Measurements from ENCODE around the gene HNRNPU.

HNRNPU gene

GRCh38 chr1:244817415-244817894 is 46.9 kb downstream of the HNRNPU start:
- Mint-ChIP-seq H3K4me1 (ENCODE audit: low read depth) (peaks cover 11% of the 10 kb centered on the region), H3K27me3 (ENCODE audit: low read depth) (peaks cover 7% of the 10 kb centered on the region), H3K4me3 (no peak overlapping the region), H3K36me3 (ENCODE audit: low read depth) (no peaks in the 10 kb centered on the region), H3K9me3 (no peaks in the 10 kb centered on the region), H3K27ac (no peak overlapping the region)
- no peak for DNase-seq (ENCODE audit: low spot score)

GRCh38 chr1:244815600-244816099 is 48.7 kb downstream of the HNRNPU start:
- Mint-ChIP-seq H3K36me3 (ENCODE audit: low read depth) (no peaks in the 10 kb centered on the region), H3K27me3 (ENCODE audit: low read depth) (peaks cover 5% of the 10 kb centered on the region), H3K4me3 (no peak overlapping the region), H3K4me1 (ENCODE audit: low read depth) (peaks cover 11% of the 10 kb centered on the region), H3K27ac (no peak overlapping the region), H3K9me3 (no peaks in the 10 kb centered on the region)
- no peak for DNase-seq (ENCODE audit: low spot score)

GRCh38 chr1:244813327-244813726 is 51.0 kb downstream of the HNRNPU start:
- Mint-ChIP-seq H3K9me3 (no peaks in the 10 kb centered on the region), H3K27ac (no peak overlapping the region), H3K27me3 (ENCODE audit: low read depth) (peaks cover 5% of the 10 kb centered on the region), H3K4me3 (no peak overlapping the region), H3K36me3 (ENCODE audit: low read depth) (no peaks in the 10 kb centered on the region), H3K4me1 (ENCODE audit: low read depth) (peaks cover 11% of the 10 kb centered on the region)
- no peak for DNase-seq (ENCODE audit: low spot score)

GRCh38 chr1:244810221-244810620 is 54.1 kb downstream of the HNRNPU start:
- H3K9me3 Mint-ChIP-seq: no peaks in the 10 kb centered on the region
- no peak overlapping the region for H3K27ac Mint-ChIP-seq
- no peak for DNase-seq (ENCODE audit: low spot score)
- no peaks in the 10 kb centered on the region for H3K36me3 Mint-ChIP-seq (ENCODE audit: low read depth)
- peaks cover 6% of the 10 kb centered on the region for H3K4me1 Mint-ChIP-seq (ENCODE audit: low read depth)
- peaks cover 6% of the 10 kb centered on the region for H3K27me3 Mint-ChIP-seq (ENCODE audit: low read depth)
- no peak overlapping the region for H3K4me3 Mint-ChIP-seq

GRCh38 chr1:244807138-244807537 is 57.2 kb downstream of the HNRNPU start:
- Mint-ChIP-seq H3K4me3 (no peak overlapping the region), H3K27me3 (ENCODE audit: low read depth) (peaks cover 6% of the 10 kb centered on the region)

GRCh38 chr1:244804841-244805240 is 59.5 kb downstream of the HNRNPU start:
- no peak overlapping the region for H3K4me3 Mint-ChIP-seq
- no peak for DNase-seq (ENCODE audit: low spot score)
- H3K36me3 Mint-ChIP-seq (ENCODE audit: low read depth): no peaks in the 10 kb centered on the region
- no peaks in the 10 kb centered on the region for H3K9me3 Mint-ChIP-seq
- H3K4me1 Mint-ChIP-seq (ENCODE audit: low read depth): peaks cover 4% of the 10 kb centered on the region
- H3K27me3 Mint-ChIP-seq (ENCODE audit: low read depth): peaks cover 8% of the 10 kb centered on the region
- H3K27ac Mint-ChIP-seq: no peak overlapping the region

More at GRCh38 chr1:244807138-244807537, 57.2 kb downstream of the HNRNPU start:
- Mint-ChIP-seq H3K9me3 (no peaks in the 10 kb centered on the region), H3K36me3 (ENCODE audit: low read depth) (no peaks in the 10 kb centered on the region), H3K4me1 (ENCODE audit: low read depth) (no peaks in the 10 kb centered on the region), H3K27ac (no peak overlapping the region)
- DNase-seq (ENCODE audit: low spot score): no peak

GRCh38 chr1:244802556-244803239 is 61.6 kb downstream of the HNRNPU start:
- no peaks in the 10 kb centered on the region for H3K9me3 Mint-ChIP-seq
- no peak overlapping the region for H3K27ac Mint-ChIP-seq
- peaks cover 4% of the 10 kb centered on the region for H3K27me3 Mint-ChIP-seq (ENCODE audit: low read depth)
- DNase-seq (ENCODE audit: low spot score): no peak
- peaks cover 4% of the 10 kb centered on the region for H3K4me1 Mint-ChIP-seq (ENCODE audit: low read depth)
- no peaks in the 10 kb centered on the region for H3K36me3 Mint-ChIP-seq (ENCODE audit: low read depth)
- H3K4me3 Mint-ChIP-seq: no peak overlapping the region

- H3K4me1 Mint-ChIP-seq (ENCODE audit: low read depth): peaks cover 4% of the 10 kb centered on the region
- H3K27me3 Mint-ChIP-seq (ENCODE audit: low read depth): peaks cover 2% of the 10 kb centered on the region
- no peak overlapping the region for H3K4me3 Mint-ChIP-seq
- H3K36me3 Mint-ChIP-seq (ENCODE audit: low read depth): no peaks in the 10 kb centered on the region
- DNase-seq (ENCODE audit: low spot score): no peak
- H3K27ac Mint-ChIP-seq: no peak overlapping the region
- no peaks in the 10 kb centered on the region for H3K9me3 Mint-ChIP-seq
Observed at GRCh38 chr1:244802041-244802440, 62.3 kb downstream of the HNRNPU start.

GRCh38 chr1:244801246-244801645 is 63.1 kb downstream of the HNRNPU start:
- Mint-ChIP-seq H3K27ac (no peak overlapping the region), H3K4me1 (ENCODE audit: low read depth) (peaks cover 4% of the 10 kb centered on the region), H3K27me3 (ENCODE audit: low read depth) (peaks cover 2% of the 10 kb centered on the region), H3K4me3 (no peak overlapping the region), H3K9me3 (no peaks in the 10 kb centered on the region), H3K36me3 (ENCODE audit: low read depth) (no peaks in the 10 kb centered on the region)
- peak; percentile 27 for DNase-seq (ENCODE audit: low spot score)

- no peak overlapping the region for H3K4me3 Mint-ChIP-seq
Observed at GRCh38 chr1:244800821-244801220, 63.5 kb downstream of the HNRNPU start.

More at GRCh38 chr1:244800821-244801220, 63.5 kb downstream of the HNRNPU start:
- Mint-ChIP-seq H3K4me1 (ENCODE audit: low read depth) (peaks cover 4% of the 10 kb centered on the region), H3K9me3 (no peaks in the 10 kb centered on the region), H3K27ac (no peak overlapping the region), H3K27me3 (ENCODE audit: low read depth) (peaks cover 2% of the 10 kb centered on the region), H3K36me3 (ENCODE audit: low read depth) (no peaks in the 10 kb centered on the region)
- DNase-seq (ENCODE audit: low spot score): no peak

Data from T-helper 2 cell treated with Interferon-gamma antibody and Interleukin-4, amounts not matched to agents 5 μg/mL and 100 μg/mL, for 36 hours (primary cell).